ENCODE measurements around the gene ADA.

DNA sequence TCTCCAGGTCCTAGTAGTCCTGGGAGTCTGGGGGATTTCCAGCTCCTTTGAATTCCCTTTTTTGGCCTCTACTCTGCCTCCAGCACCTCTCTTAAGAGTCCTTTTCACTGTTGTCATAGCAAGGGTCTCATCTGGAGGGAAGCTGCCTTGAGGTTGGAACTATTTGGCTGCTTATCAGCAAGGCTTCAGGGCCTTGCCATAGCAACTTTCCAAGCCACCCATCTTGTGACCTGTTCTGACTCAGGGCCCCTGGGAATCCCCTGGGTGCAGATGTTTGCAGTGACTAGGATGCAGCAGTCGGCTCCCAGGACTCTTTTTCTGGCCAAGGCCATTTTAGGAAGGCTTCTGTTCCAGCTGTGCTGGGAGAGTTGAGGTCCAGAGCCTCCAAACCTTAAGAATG, 56.8 kb downstream of the ADA start:
- TF ChIP-seq, protein P1, sequence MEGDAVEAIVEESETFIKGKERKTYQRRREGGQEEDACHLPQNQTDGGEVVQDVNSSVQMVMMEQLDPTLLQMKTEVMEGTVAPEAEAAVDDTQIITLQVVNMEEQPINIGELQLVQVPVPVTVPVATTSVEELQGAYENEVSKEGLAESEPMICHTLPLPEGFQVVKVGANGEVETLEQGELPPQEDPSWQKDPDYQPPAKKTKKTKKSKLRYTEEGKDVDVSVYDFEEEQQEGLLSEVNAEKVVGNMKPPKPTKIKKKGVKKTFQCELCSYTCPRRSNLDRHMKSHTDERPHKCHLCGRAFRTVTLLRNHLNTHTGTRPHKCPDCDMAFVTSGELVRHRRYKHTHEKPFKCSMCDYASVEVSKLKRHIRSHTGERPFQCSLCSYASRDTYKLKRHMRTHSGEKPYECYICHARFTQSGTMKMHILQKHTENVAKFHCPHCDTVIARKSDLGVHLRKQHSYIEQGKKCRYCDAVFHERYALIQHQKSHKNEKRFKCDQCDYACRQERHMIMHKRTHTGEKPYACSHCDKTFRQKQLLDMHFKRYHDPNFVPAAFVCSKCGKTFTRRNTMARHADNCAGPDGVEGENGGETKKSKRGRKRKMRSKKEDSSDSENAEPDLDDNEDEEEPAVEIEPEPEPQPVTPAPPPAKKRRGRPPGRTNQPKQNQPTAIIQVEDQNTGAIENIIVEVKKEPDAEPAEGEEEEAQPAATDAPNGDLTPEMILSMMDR (IDR thresholded peaks at IDR 0.05), result no peak
- TF ChIP-seq POLR2A (IDR thresholded peaks at IDR 0.05), result no peak
- TF ChIP-seq POLR2AphosphoS5 (IDR thresholded peaks at IDR 0.05), result no peak
